CD1c-positive myeloid dendritic cell (primary cell): ENCODE measurements around the gene INSM1.
"Not testable (repeated sequence)": the region's sequence is repeated elsewhere in the genome, so short reads cannot be mapped to it uniquely, and the experiment has no call there.

Experiments used
- DNase-seq: peaks from one replicate; pipeline ENCODE4 v3.0.0-alpha.2; 2016; ENCODE audit errors: extremely low spot score

Gene INSM1

GRCh38 chr20:20367575-20368417 lies at the start of gene INSM1:
INSM1 (plus strand) TSS chr20:20368104; CDS start chr20:20368268, 164 bp downstream.
- peak; percentile 10 for DNase-seq

GRCh38 chr20:20318365-20319161 lies 49.3 kb upstream of the INSM1 start:
- DNase-seq = no peak

DNA sequence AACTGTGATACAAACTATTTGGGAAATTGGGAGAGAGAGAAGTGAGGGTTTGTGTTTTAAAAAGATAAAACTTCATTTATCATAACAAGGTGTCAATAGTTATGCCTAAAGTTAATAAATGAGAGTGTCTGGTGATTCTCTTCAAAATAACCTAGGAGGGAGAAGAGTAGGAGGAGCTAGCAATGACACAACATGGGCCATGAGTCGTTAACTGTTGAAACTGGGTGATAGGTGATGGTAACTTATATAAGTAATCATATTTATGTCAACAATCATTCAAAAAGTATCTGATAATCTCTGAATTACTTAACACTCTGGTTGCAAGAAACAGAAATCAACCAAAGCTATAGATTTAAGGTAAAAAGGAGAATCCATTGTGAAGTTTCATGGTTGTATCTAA lies 46.8 kb upstream of the INSM1 start:
- no peak for DNase-seq

GRCh38 chr20:20321917-20322316 lies 46.0 kb upstream of the INSM1 start:
- DNase-seq = no peak

DNA sequence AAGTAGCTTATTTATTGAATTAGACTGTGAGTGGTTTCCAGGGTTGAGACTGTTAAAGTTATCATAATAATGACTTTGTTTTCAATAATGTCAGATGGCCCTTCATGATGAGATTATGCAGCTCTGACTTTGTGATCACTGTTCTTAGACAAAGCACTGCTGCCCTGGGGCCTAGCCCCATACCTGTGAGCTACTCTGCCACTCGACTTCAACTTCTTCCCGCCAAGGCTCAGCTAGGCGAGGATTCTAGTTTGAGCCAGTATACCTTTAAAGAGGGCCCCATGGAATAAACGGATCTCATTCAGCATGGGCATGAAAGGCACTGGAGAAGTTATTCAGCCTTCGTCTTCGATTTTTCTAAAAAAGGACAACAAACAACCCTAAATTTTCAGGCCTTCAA lies 45.0 kb upstream of the INSM1 start:
- DNase-seq = no peak

- peak; percentile 41 for DNase-seq
These were observed 40.2 kb upstream of the INSM1 start for GRCh38 chr20:20327746-20328145.

GRCh38 chr20:20329564-20329963 lies 38.3 kb upstream of the INSM1 start:
- no peak for DNase-seq

GRCh38 chr20:20331156-20331555 lies 36.7 kb upstream of the INSM1 start:
- DNase-seq = no peak

DNA sequence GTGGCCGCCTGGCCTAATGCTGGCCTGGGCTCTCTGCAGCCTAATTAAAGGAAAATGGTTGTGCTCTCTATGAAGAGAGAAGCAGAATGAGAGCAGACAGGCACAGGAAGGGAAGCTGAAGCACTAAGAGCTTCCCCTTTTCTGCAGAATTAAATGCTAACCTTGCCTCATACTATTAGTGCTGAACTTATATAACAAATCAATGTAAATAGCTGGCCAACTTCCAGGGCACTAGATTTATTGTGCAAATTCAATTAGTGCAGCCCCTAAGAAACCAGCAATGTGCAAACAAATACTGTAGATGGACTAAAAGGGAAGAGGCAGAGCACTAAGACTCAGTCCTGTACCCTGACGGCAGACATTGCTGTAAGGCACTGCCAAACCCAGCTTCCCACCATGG lies 36.1 kb upstream of the INSM1 start:
- peak; percentile 61 for DNase-seq

DNA sequence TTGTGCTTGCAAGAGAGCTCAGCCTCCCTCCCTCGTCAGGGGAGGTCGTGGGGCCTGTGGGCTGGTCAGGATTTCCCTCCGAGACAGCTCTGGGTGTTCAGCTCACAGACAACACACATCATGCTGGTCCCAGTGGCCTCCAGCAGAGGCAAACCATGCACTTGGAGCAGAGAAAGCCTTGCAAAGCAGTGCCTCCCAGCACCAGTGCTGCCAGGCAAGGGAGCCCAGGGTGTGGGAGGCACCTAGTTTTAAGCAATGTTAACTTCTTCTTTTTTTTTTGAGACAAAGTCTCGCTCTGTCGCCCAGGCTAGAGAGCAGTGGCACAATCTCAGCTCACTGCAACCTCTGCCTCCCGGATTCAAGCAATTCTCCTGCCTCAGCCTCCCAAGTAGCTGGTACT lies 34.0 kb upstream of the INSM1 start:
- DNase-seq = peak; percentile 78

DNA sequence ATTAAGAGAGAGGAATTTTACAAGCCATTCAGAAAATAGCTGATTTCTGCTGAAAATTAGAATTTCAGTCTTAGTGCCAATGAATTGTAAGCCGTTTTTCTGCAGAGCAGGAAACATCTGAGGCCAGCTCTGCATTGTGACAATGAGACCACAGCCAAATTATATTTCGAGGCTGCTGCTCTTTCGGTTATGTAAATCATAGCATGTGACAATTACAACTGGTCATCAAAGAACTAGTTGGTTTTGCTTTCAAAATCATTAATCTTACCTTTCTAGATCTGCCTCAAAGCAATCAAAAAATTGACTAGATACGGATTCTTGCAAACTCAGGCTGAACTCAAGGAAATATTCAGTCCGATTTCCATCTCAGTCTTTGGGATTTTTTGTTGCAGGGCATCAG lies 33.4 kb upstream of the INSM1 start:
- peak; percentile 8 for DNase-seq

- no peak for DNase-seq
These were observed 29.7 kb upstream of the INSM1 start for GRCh38 chr20:20338133-20338730.

DNA sequence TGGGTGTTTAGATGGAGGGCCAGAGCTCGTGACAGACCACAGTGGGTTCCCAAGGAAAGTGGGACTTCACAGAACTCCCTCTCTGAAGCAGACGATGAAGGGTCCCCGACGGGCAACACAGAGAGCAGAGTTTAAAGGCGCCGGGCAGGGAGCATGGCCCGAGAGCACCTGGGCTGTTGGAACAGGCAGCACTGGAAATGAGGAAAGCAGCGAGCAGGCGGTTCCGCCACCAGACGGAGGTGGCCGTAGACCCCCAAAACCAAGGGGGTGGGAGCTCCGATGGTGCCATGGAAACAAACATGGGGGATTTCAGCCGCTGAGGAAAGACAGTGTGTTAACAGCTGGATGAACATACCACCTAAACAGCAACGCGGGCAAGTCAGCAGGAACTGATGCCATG lies 27.5 kb upstream of the INSM1 start:
- no peak for DNase-seq

- DNase-seq = no peak
These were observed 26.5 kb upstream of the INSM1 start for GRCh38 chr20:20341371-20341770.

DNA sequence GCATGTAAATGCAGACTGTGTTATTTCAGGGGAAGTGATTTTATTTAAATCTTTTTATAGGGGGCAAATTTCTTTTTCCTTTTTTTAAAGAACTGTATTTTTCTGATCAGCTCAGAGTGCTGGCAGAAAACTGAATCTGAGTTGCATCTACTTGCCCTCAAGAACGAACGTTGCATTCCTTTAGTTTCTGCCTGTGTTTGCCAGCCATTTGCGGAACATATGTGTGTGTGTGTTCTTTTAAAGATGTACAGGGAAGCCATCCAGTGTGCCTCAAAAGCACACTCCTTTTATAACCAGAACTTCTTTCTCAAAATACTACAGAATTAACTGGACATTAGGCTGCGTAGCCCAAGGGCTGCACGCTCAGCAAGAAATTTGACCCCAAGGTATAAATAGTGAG lies 25.8 kb upstream of the INSM1 start:
- no peak for DNase-seq

DNA sequence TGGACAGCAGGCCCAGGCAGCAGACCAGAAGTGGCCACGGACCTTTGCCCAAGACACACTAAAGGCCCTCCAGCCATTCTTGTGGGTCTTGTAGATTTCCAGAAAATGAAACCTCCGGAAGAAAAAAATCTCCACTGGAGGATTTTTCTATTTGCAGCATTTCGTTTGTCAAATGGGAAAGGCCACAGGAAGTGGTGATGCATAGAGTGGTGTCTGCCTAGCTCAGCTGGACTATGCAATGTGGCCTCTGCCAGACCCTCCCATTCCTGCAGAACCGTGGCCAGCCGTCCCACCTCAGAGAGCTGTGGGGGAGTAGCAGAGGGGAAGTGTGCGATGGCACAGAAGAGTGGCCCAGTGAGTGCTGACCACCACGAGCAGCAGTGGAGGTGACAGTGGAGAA lies 24.0 kb upstream of the INSM1 start:
- DNase-seq = no peak

- no peak for DNase-seq
These were observed 23.4 kb upstream of the INSM1 start for GRCh38 chr20:20344476-20344875.

DNA sequence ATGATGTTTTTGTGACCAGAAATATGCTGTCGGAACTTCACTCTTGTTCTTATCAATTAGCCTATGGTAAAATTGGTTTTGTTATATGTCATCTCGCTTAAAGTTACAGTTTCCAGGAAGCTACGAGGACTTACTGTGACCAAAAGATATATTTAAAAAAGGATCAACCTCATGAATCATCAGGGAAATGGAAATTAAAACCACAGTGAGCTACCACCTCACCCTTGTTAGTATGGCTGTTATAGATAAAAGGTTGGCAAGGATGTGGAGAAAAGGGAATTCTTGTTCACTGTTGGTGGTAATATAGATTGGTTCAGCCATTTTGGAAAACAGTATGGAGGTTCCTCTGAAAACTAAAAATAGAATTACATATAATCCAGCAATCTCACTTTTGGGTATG lies 14.3 kb upstream of the INSM1 start:
- DNase-seq = no peak

DNA sequence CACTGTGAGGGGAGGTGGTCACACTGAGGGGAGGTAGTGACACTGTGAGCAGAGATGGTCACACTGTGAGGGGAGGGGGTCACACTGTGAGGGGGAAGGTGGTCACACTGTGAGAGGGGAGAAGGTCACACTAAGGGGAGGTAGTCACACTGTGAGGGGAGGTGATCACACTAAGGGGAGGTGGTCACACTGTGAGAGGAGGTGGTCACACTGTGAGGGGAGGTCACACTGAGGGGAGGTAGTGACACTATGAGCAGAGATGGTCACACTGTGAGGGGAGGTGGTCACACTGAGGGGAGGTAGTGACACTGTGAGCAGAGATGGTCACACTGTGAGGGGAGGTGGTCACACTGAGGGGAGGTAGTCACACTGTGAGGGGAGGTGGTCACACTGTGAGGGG lies 12.4 kb upstream of the INSM1 start:
- not testable (repeated sequence) for DNase-seq

- no peak for DNase-seq
These were observed 9.1 kb upstream of the INSM1 start for GRCh38 chr20:20358801-20359200.

DNA sequence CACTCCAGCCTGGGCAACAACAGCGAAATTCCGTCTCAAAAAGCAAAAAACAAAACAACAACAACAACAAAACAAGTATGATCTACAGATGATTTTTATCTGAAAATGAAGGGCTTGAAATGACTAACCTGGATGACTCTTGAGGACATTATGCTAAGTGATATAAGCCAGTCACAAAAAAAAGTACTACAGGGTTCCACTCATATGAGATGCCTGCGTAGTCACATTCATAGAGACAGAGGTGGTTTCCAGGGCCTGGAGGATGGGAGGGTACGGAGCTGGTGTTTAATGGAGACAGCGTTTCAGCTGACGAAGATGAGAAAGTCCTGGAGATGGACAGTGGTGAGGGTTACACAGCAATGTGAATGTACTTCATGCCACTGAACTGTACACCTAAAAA lies 8.3 kb upstream of the INSM1 start:
- DNase-seq = no peak

- DNase-seq = peak; percentile 51
These were observed 7.4 kb upstream of the INSM1 start for GRCh38 chr20:20360464-20360863.
